K562 (cell line): ENCODE results near the gene IL4I1. TPM values are rescaled to one million over a fixed set of nuclear protein-coding genes. Genes with fewer than 3 reads are reported as not detected.

ENCODE experiments used
- CTBP1 ChIP-seq: fragments of 450-650 bp; IDR thresholded peaks from 2 replicates; pipeline ENCODE4 v1.6.1; 2016; ENCODE audit warnings: borderline replicate concordance
- E2F3 ChIP-seq: fragments of 250-450 bp; sonication (Bioruptor Pico); IDR thresholded peaks from 2 replicates; pipeline ENCODE4 v1.4.0; 2020; ENCODE audit warnings: mild to moderate bottlenecking
- GTF2F1 ChIP-seq: IDR thresholded peaks from 2 replicates; pipeline ENCODE4 v1.6.1; 2011; ENCODE audit warnings: low read depth, low read length, improper control_type of control experiment
- JUNB ChIP-seq: fragments of 450-650 bp; formaldehyde crosslinking; conservative IDR thresholded peaks from 2 replicates; pipeline ENCODE4 v1.4.0; 2020; ENCODE audit warnings: mild to moderate bottlenecking
- MAFG ChIP-seq: fragments of 450-650 bp; conservative IDR thresholded peaks from 2 replicates; pipeline ENCODE4 v1.6.1; 2016; ENCODE audit warnings: missing genetic modification characterization, missing compliant biosample characterization
- MLX ChIP-seq, 2 experiments: fragments of 450-650 bp in 1 of 2; sonication (generic) in 1 of 2; formaldehyde crosslinking; conservative IDR thresholded peaks; 2 replicates each; pipeline versions ENCODE4 v1.4.0 to v1.8.1; 2020 to 2022; ENCODE audit warnings: mild to moderate bottlenecking in 1 of 2, missing genetic modification reagents in 1 of 2
- NCOA2 ChIP-seq, 2 experiments: fragments of 450-650 bp; IDR thresholded peaks; 2 replicates each; pipeline ENCODE4 v1.6.1; 2018; ENCODE audit warnings: mild to moderate bottlenecking in 2 of 2, moderate library complexity in 1 of 2; ENCODE audit not compliant: partially characterized antibody in 2 of 2
- NKRF ChIP-seq: fragments of 450-650 bp; IDR thresholded peaks from 2 replicates; pipeline ENCODE4 v1.6.1; 2016; ENCODE audit warnings: borderline replicate concordance
- PCBP1 ChIP-seq: fragments of 200-400 bp; formaldehyde crosslinking; IDR thresholded peaks from 2 replicates; pipeline ENCODE4 v1.6.1; 2018; ENCODE audit warnings: mild to moderate bottlenecking, low read depth, low read length; ENCODE audit not compliant: poor library complexity, severe bottlenecking
- POLR2AphosphoS2 ChIP-seq: IDR thresholded peaks from 2 replicates; pipeline ENCODE4 v1.6.1; 2012; ENCODE audit warnings: low read length, improper control_type of control experiment
- POLR2AphosphoS5 ChIP-seq: IDR thresholded peaks from 2 replicates; pipeline ENCODE4 v1.6.1; 2011; ENCODE audit warnings: mild to moderate bottlenecking, low read depth, low read length, moderate library complexity; ENCODE audit not compliant: control insufficient read depth, insufficient read depth
- POLR2G ChIP-seq: fragments of 200-400 bp; formaldehyde crosslinking; IDR thresholded peaks from 2 replicates; pipeline ENCODE4 v1.6.1; 2017; ENCODE audit warnings: low read depth, mild to moderate bottlenecking, antibody characterized with exemption, low read length, moderate library complexity
- PTRF ChIP-seq: fragments of 450-650 bp; IDR thresholded peaks from 2 replicates; pipeline ENCODE4 v1.6.1; 2016; ENCODE audit warnings: mild to moderate bottlenecking, missing genetic modification characterization, missing compliant biosample characterization
- STAG1 ChIP-seq: sonication (generic); formaldehyde crosslinking; IDR thresholded peaks from 2 replicates; pipeline ENCODE4 v1.5.0; 2020; ENCODE audit warnings: missing genetic modification reagents, borderline replicate concordance
- TAF9B ChIP-seq: fragments of 450-650 bp; IDR thresholded peaks from 2 replicates; pipeline ENCODE4 v1.6.1; 2018; ENCODE audit warnings: mild to moderate bottlenecking; ENCODE audit not compliant: partially characterized antibody
- ZNF263 ChIP-seq: sonication (generic); formaldehyde crosslinking; IDR thresholded peaks from 2 replicates; pipeline ENCODE4 v1.8.0; 2022; ENCODE audit warnings: mild to moderate bottlenecking, missing genetic modification reagents, borderline replicate concordance
- polyA plus RNA-seq, 8 experiments: library from polyadenylated mRNA; depleted of rRNA in 4 of 8; stranded (reverse) in 5 of 8; unstranded in 3 of 8; fragments of >200 nt; fragmentation: Nextera tagmentation in 2 of 8; fragmentation: Illumina TruSeq in 1 of 8; extraction: Ambion mirVana in 2 of 8; extraction: Trizol in 1 of 8; gene quantifications; 2 replicates each; pipeline versions ENCODE4 v1.2.1 to v1.2.3, GENCODE V29; 2011 to 2014; ENCODE audit warnings: inconsistent platforms in 1 of 8, missing spikeins in 1 of 8
- total RNA-seq, 7 experiments: library from RNA; depleted of rRNA in 6 of 7; stranded (reverse); fragments of >200 nt in 6 of 7; fragmentation: Illumina TruSeq in 2 of 7; extraction: Trizol in 2 of 7; gene quantifications; 2 replicates each; pipeline versions ENCODE4 v1.2.1 to v1.2.3, GENCODE V29; 2011 to 2021; ENCODE audit warnings: low replicate concordance in 1 of 7

The IL4I1 gene
- total and polyA plus RNA-seq, 9 of the 15 experiments (the other 6 are each of a cell fraction or from before 2014, with no cell fraction given) = 0.06 to 0.95 (median 0.43) TPM; not detected in 2

GRCh38 chr19:49860336-49861102, 36.2 kb downstream of the IL4I1 start (continued):
- TF ChIP-seq NKRF (no peak), MLX (CRISPR knock-in tag; conservative IDR thresholded peaks at IDR 0.05) (no peak), POLR2G (peak; percentile 38), GTF2F1 (no peak), NCOA2 (IDR thresholded peaks at IDR 0.05; ENCODE audit: partially characterized antibody in 2 of 2) (no peak), JUNB (CRISPR knock-in tag) (no peak), PTRF (tag) (no peak), POLR2AphosphoS5 (peak; percentile 31), POLR2AphosphoS2 (0 out of 2 replicates have a peak, but pooled peaks have one; percentile 54), CTBP1 (no peak), STAG1 (CRISPR knock-in tag) (no peak), PCBP1 (peak; percentile 20), MAFG (no peak), E2F3 (CRISPR knock-in tag) (no peak), TAF9B (no peak), ZNF263 (no peak)
